ENCODE measurements around the gene TRNP1. TPM values are rescaled to one million over a fixed set of nuclear protein-coding genes. Genes with fewer than 3 reads are reported as not detected.

The TRNP1 gene, protein sequence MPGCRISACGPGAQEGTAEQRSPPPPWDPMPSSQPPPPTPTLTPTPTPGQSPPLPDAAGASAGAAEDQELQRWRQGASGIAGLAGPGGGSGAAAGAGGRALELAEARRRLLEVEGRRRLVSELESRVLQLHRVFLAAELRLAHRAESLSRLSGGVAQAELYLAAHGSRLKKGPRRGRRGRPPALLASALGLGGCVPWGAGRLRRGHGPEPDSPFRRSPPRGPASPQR
- 124 to 207 TPM (median 187 TPM) in 5 replicates for total RNA-seq (2022; extraction: Qiagen RNA extraction; ENCODE audit: low read depth)

DNA sequence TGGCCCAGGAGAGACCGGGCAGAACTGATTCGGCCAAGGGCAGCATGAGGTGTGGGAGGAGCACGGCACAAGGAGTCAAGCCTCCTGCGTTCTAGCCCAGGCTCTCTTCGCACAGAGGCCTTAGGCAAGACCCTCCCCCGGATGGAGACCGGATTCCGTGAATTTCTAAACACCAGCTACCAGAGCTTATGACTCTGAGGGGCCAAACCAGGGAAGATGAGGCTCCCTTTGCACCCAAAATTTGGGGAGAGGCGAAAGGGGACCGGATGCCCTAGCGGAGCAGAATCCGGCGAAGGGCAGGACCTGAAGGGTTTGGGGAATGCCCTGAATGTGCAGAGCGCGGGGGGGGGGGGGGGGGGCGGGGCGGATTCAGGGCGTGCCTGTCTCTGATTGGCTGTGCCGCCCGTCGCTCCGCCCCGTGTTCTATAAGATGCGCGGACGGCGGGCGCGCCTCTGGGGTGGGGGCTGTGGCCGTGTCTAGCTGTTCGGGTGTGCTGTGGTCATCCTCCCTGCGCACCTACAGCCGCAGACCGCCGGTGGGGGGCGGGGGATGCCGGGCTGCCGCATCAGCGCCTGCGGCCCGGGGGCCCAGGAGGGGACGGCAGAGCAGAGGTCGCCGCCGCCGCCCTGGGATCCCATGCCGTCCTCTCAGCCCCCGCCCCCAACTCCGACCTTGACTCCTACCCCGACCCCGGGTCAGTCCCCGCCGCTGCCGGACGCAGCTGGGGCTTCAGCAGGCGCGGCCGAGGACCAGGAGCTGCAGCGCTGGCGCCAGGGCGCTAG lies at the start of gene TRNP1:
TSS of gene TRNP1 (plus strand) at position 456 of the 783 bp plus-strand sequence. CDS start at position 551, 95 bp downstream.

DNA sequence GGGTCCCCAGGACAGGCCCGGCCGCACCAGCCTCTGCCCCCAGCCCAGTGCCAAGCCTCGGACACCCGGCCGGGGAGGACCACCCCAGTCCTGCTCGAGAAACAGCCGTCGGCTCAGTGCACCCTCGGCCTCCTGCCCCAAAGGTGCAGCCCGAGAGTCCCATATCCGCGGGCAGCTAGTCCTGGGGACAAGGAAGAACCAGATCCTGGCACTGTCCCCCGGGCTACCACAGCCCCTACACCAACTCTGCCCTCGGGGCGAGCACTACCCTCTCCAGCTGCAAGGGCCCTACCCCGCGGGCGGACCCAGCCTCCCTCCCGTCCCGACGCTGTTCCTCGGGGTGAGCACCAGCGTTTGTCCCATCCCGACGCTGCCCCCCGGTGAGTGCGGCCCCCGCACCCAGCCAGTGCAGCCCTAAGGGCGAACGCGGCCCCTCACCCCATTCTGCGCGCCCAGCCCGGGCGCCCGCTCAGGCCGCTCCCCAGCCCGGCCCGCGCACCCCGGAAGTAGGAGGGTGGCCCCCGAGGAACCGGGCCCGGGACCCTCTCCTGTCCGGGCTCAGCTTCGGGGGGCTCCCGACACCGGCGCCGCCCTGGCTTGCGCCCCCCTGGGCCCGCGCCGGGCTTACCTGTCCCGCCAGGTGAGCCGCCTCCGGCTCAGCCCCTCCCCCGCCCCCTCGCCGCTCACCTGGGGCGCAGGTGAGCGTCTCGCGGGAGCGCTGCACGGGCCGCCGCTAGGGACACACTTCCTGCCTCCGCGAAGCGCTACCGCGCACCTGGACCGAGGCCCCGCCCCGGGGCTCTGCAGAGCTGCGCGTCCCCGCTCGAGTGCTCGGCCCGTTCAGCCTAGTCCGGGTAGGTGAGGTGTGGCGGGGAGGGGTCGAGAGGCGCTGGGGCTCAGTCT lies 33.5 kb upstream of the TRNP1 start, which contains the start of gene KDF1:
TSS of gene KDF1 (minus strand) at position 747 of the 903 bp plus-strand sequence. CDS start 8,088 bp downstream, outside the sequence.

Other genes with a start within 250 kb of the TRNP1 start
- 5.3 to 6.9 TPM (median 6.3 TPM) in 5 replicates for gene PIGV, start 205.7 kb upstream of the TRNP1 start, total RNA-seq (2022; extraction: Qiagen RNA extraction; ENCODE audit: low read depth)
- gene ZDHHC18, start 167.0 kb upstream of the TRNP1 start, total RNA-seq (2022; extraction: Qiagen RNA extraction; ENCODE audit: low read depth): 33.6 to 40.1 TPM (median 39.1 TPM) in 5 replicates
- gene SFN, start 130.5 kb upstream of the TRNP1 start, total RNA-seq (2022; extraction: Qiagen RNA extraction; ENCODE audit: low read depth): 397 to 545 TPM (median 475 TPM) in 5 replicates
- gene GPN2, start 103.4 kb upstream of the TRNP1 start, total RNA-seq (2022; extraction: Qiagen RNA extraction; ENCODE audit: low read depth): 23.6 to 29.2 TPM (median 25.9 TPM) in 5 replicates
- gene GPATCH3, start 93.2 kb upstream of the TRNP1 start, total RNA-seq (2022; extraction: Qiagen RNA extraction; ENCODE audit: low read depth): 8.9 to 13.2 TPM (median 10.3 TPM) in 5 replicates
- gene NR0B2, start 79.7 kb upstream of the TRNP1 start, total RNA-seq (2022; extraction: Qiagen RNA extraction; ENCODE audit: low read depth): 0.14 TPM in 1 of 5 replicates, not detected in the others
- gene NUDC, start 71.9 kb upstream of the TRNP1 start, total RNA-seq (2022; extraction: Qiagen RNA extraction; ENCODE audit: low read depth): 125 to 152 TPM (median 135 TPM) in 5 replicates
- gene KDF1, start 33.2 kb upstream of the TRNP1 start, total RNA-seq (2022; extraction: Qiagen RNA extraction; ENCODE audit: low read depth): not detected in 5 replicates
- 0.41 to 0.88 TPM (median 0.72 TPM) in 5 replicates for gene TENT5B, start 19.2 kb downstream of the TRNP1 start, total RNA-seq (2022; extraction: Qiagen RNA extraction; ENCODE audit: low read depth)
- gene SLC9A1, start 161.4 kb downstream of the TRNP1 start, total RNA-seq (2022; extraction: Qiagen RNA extraction; ENCODE audit: low read depth): 11.5 to 13.9 TPM (median 12.0 TPM) in 5 replicates
- 6.1 to 8.5 TPM (median 8.1 TPM) in 5 replicates for gene WDTC1, start 240.9 kb downstream of the TRNP1 start, total RNA-seq (2022; extraction: Qiagen RNA extraction; ENCODE audit: low read depth)

Data from A549 treated with CpdA at 1 μM for 4 hours (cell line).